HepG2 (cell line): ENCODE data around the gene CALR. TPM values are rescaled to one million over a fixed set of nuclear protein-coding genes. Genes with fewer than 3 reads are reported as not detected.

Experiments used
- ATAC-seq: fragments of 200-7000 bp; cut with Tn5 transposase; 3 replicates; pipeline ENCODE4 v1.9.1; 2020; ENCODE audit warnings: mild to moderate bottlenecking, moderate library complexity
- BruUV-seq: library from RNA; stranded (reverse); fragments of 400-500 nt; replicated peaks from 2 replicates; lab custom pipeline; 2021; lab: Mats Ljungman, UMichigan
- CTCF ChIA-PET: fragments of 300-600 bp; formaldehyde crosslinking; extraction: SDS; loops from one replicate; lab custom pipeline; 2021; ENCODE audit warnings: low total read pairs, inconsistent platforms, low intra/inter-chr PET ratio; lab: Yijun Ruan, JAX
- POLR2A ChIA-PET: fragments of 350-600 bp; sonication (Branson Sonifier 250); formaldehyde crosslinking; loops from one replicate; lab custom pipeline; 2020; ENCODE audit warnings: antibody characterized with exemption, inconsistent platforms; lab: Yijun Ruan, JAX
- DNase-seq: peaks from one replicate; pipeline ENCODE4 v3.0.0-alpha.2; 2015; ENCODE audit warnings: low spot score
- FAIRE-seq: peaks from 3 replicates; lab custom pipeline; 2011; peaks lifted over from hg19 to GRCh38; lab: Jason Lieb, UNC
- H2AFZ ChIP-seq: one replicate; pipeline ENCODE4 v1.6.1; 2011; ENCODE audit warnings: low read length, inconsistent platforms
- H3K27ac ChIP-seq: fragments of 300-600 bp; 3 replicates; pipeline ENCODE4 v1.8.0; 2011; ENCODE audit warnings: mixed run types, mild to moderate bottlenecking, mixed read lengths, low read length, inconsistent platforms; ENCODE audit not compliant: insufficient read depth; ENCODE audit errors: extremely low read length
- H3K27me3 ChIP-seq, 2 experiments: fragments of 200-600 bp in 1 of 2; 2 replicates in 1 of 2; 3 replicates in 1 of 2; pipeline versions ENCODE4 v1.6.0 to v1.8.0; 2011; ENCODE audit warnings: low read length in 2 of 2, mild to moderate bottlenecking in 2 of 2, moderate library complexity in 2 of 2, inconsistent platforms in 1 of 2; ENCODE audit not compliant: insufficient read depth in 2 of 2, control insufficient read depth in 1 of 2
- H3K36me3 ChIP-seq, 2 experiments: fragments of 200-600 bp in 1 of 2; replicated peaks in 1 of 2; 2 replicates in 1 of 2; 3 replicates in 1 of 2; pipeline versions ENCODE4 v1.5.1 to v1.8.0; 2011; ENCODE audit warnings: low read length in 2 of 2, inconsistent platforms in 1 of 2; ENCODE audit not compliant: insufficient read depth in 2 of 2, control insufficient read depth in 1 of 2
- H3K4me1 ChIP-seq: 2 replicates; pipeline ENCODE4 v1.5.1; 2012; ENCODE audit warnings: low read length, inconsistent platforms; ENCODE audit not compliant: insufficient read depth
- H3K4me2 ChIP-seq: 2 replicates; pipeline ENCODE4 v1.6.0; 2011; ENCODE audit warnings: low read depth, low read length, inconsistent platforms
- H3K4me3 ChIP-seq, 3 experiments: fragments of 200-600 bp in 1 of 3; sonication (generic), shearing (Covaris generic) in 1 of 3; replicated peaks in 1 of 3; 2 replicates each; pipeline ENCODE4 v1.5.1; 2011 to 2016; ENCODE audit warnings: low read length in 3 of 3, inconsistent platforms in 2 of 3, low read depth in 2 of 3, mild to moderate bottlenecking in 2 of 3, control low read depth in 1 of 3, mixed read lengths in 1 of 3; ENCODE audit not compliant: insufficient read depth in 1 of 3
- H3K79me2 ChIP-seq: one replicate; pipeline ENCODE4 v1.6.1; 2011; ENCODE audit warnings: low read length, inconsistent platforms; ENCODE audit not compliant: insufficient read depth
- H3K9ac ChIP-seq: 2 replicates; pipeline ENCODE4 v1.6.0; 2011; ENCODE audit warnings: mild to moderate bottlenecking, low read depth, low read length, inconsistent platforms; ENCODE audit not compliant: insufficient read depth
- H3K9me3 ChIP-seq: 2 replicates; pipeline ENCODE4 v1.5.1; 2012; ENCODE audit warnings: mild to moderate bottlenecking, low read length
- H4K20me1 ChIP-seq: 2 replicates; pipeline ENCODE4 v1.6.0; 2011; ENCODE audit warnings: inconsistent platforms, mild to moderate bottlenecking, low read length, moderate library complexity; ENCODE audit not compliant: insufficient read depth
- HNRNPL ChIP-seq: fragments of 200-400 bp; formaldehyde crosslinking; IDR thresholded peaks from 2 replicates; pipeline ENCODE4 v1.6.1; 2017; ENCODE audit warnings: mild to moderate bottlenecking, low read depth, low read length
- SKI ChIP-seq: fragments of 450-650 bp; IDR thresholded peaks from one replicate; pipeline ENCODE4 v1.6.1; 2018; ENCODE audit warnings: mild to moderate bottlenecking; ENCODE audit not compliant: partially characterized antibody
- ZNF430 ChIP-seq: sonication (generic); formaldehyde crosslinking; IDR thresholded peaks from 2 replicates; pipeline ENCODE4 v1.9.0; 2021; ENCODE audit warnings: mild to moderate bottlenecking, missing genetic modification reagents
- ZNF768 ChIP-seq: sonication (generic); formaldehyde crosslinking; IDR thresholded peaks from 2 replicates; pipeline ENCODE4 v1.4.0; 2020; ENCODE audit warnings: missing genetic modification reagents
- WGBS: methylation state at CpG from one replicate; pipeline ENCODE4 v1.1.6; 2017; ENCODE audit warnings: low lambda C conversion rate; 5-methylcytosine and 5-hydroxymethylcytosine counted together
- in situ Hi-C: cut with HindIII; loops from 2 replicates; pipeline ENCODE4 v1.10.0; 2017; ENCODE audit warnings: low pct_unique_long_range_greater_than_20kb; ENCODE audit not compliant: extremely low pct_ligation_motif_present
- intact Hi-C: fragments of 100-400 bp; cut with micrococcal nuclease; formaldehyde crosslinking; loops from one replicate; pipeline ENCODE4 v1.10.0; 2022; ENCODE audit not compliant: unreplicated experiment
- polyA plus RNA-seq, 8 experiments: library from polyadenylated mRNA; depleted of rRNA in 3 of 8; stranded (reverse) in 7 of 8; unstranded in 1 of 8; fragments of >200 nt; fragmentation: Illumina TruSeq in 4 of 8; extraction: Trizol in 4 of 8; gene quantifications; 2 replicates each; pipeline versions ENCODE4 v1.2.1 to v1.2.3, GENCODE V29; 2011 to 2016; ENCODE audit warnings: low read depth in 4 of 8, missing spikeins in 1 of 8, mixed read lengths in 1 of 8; ENCODE audit not compliant: insufficient read depth in 1 of 8
- total RNA-seq, 5 experiments: library from RNA; depleted of rRNA; stranded (reverse); fragments of >200 nt; fragmentation: Illumina TruSeq; extraction: Trizol; gene quantifications; 2 replicates each; pipeline ENCODE4 v1.2.3, GENCODE V29; 2016; ENCODE audit warnings: low read depth in 1 of 5
- TF ChIP-seq, protein P1 (sequence below): sonication (generic); formaldehyde crosslinking; IDR thresholded peaks from 2 replicates; pipeline ENCODE4 v1.8.1; 2023; ENCODE audit warnings: mild to moderate bottlenecking, missing genetic modification reagents

The CALR gene
- total and polyA plus RNA-seq, 2 of the 13 experiments (the other 11 are each of a cell fraction or from before 2014, with no cell fraction given) = 898 to 934 TPM

DNA sequence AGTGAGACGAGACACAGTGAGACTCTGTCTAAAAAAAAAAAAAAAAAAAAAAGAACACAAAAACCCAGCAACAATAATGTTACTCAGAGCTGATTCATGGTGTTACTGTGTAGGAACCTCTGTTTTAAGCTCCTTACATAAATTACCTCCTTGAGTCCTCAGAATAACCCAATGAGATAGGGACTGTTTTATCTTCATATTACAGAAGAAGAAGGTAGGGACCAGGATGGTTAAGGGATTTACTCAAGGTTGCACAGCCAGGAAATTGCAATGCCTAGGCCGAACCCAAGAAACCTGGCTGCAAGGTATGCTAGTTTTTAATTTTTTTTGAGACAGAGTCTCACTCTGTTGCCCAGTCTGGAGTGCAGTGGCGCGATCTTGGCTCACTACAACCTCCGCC lies 29.5 kb downstream of the CALR start:
- Histone ChIP-seq H3K79me2 (no peaks in the 10 kb centered on the region), H3K4me3 (no peak overlapping the region), H4K20me1 (no peaks in the 10 kb centered on the region), H3K4me1 (peaks cover 11% of the 10 kb centered on the region), H3K9ac (no peak overlapping the region), H3K4me2 (no peak overlapping the region), H3K9me3 (no peaks in the 10 kb centered on the region), H3K36me3 (no peaks in the 10 kb centered on the region), H2AFZ (no peak overlapping the region), H3K27ac (no peak overlapping the region), H3K27me3 (no peaks in the 10 kb centered on the region)
- no peak for DNase-seq
- TF ChIP-seq ZNF430 (CRISPR knock-in tag) (no peak), ZNF768 (CRISPR knock-in tag) (peak; percentile 65)
- in situ Hi-C loops (no loop called here), intact Hi-C loops (no loop called here)
- BruUV-seq = no TSS peak
- no peak for ATAC-seq
- no peak for FAIRE-seq
- ChIA-PET CTCF (no interaction called here), POLR2A (no interaction called here)
- 63% methylated on average over 5 of the region's 5 CpGs for WGBS

DNA sequence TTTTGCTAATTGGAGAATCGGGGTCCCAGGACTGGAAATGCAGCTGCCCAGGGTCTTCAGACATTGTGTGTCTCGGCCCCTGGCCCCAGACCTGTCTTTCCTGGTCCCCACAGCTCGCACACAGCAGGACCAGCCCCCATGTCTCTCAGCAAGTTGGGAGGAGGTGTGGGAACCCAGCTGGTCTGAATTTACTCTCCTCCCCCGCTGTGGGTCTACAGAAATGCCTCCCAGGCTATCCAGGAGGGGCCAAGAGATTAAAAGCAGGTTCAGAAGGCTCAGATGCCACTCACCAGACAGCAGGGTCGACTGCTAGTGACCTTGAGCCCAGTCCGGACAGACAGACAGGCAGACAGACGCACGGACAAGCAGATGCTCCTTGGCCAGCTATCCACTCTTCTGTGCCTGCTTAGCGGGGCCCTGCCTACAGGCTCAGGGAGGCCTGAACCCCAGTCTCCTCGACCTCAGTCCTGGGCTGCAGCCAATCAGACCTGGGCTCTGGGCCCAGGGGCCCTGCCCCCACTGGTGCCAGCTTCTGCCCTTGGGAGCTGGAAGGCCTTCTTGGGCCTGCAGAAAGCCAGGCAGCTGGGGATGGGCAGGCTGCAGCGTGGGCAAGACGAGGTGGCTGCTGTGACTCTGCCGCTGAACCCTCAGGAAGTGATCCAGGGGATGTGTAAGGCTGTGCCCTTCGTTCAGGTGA lies 31.0 kb downstream of the CALR start, which contains the start of gene DAND5:
Gene DAND5, plus strand, starts transcription at position 285 of the 697 bp plus-strand sequence. Its CDS starts 85 bp downstream, at position 370.
- TF ChIP-seq SKI (no peak), HNRNPL (0 out of 2 replicates have a peak, but pooled peaks have one; percentile 52)
- TF ChIP-seq, protein P1, sequence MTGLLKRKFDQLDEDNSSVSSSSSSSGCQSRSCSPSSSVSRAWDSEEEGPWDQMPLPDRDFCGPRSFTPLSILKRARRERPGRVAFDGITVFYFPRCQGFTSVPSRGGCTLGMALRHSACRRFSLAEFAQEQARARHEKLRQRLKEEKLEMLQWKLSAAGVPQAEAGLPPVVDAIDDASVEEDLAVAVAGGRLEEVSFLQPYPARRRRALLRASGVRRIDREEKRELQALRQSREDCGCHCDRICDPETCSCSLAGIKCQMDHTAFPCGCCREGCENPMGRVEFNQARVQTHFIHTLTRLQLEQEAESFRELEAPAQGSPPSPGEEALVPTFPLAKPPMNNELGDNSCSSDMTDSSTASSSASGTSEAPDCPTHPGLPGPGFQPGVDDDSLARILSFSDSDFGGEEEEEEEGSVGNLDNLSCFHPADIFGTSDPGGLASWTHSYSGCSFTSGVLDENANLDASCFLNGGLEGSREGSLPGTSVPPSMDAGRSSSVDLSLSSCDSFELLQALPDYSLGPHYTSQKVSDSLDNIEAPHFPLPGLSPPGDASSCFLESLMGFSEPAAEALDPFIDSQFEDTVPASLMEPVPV (CRISPR knock-in tag) = no peak
- Histone ChIP-seq H3K4me1 (peaks cover 24% of the 10 kb centered on the region), H3K9me3 (no peaks in the 10 kb centered on the region), H3K4me3 (peak within 1 kb of the TSS in 1 of 3 experiments; percentile 6; a peak in 1 of 6 replicates), H3K79me2 (no peaks in the 10 kb centered on the region), H3K4me2 (peak within 1 kb of the TSS; percentile 42), H4K20me1 (no peaks in the 10 kb centered on the region), H3K27ac (no peak within 1 kb of the TSS), H3K36me3 (no peaks in the 10 kb centered on the region), H3K9ac (peak within 1 kb of the TSS; percentile 31; the same call in 1 of the 2 replicates), H3K27me3 (no peaks in the 10 kb centered on the region), H2AFZ (no peak within 1 kb of the TSS)
- ATAC-seq = no peak
- no peak for FAIRE-seq
- ChIA-PET POLR2A (no interaction called here), CTCF (no interaction called here)
- intact Hi-C loops (no loop called here), in situ Hi-C loops (no loop called here)
- WGBS = 0% methylated on average over 3 of the region's 14 CpGs
- DNase-seq = no peak
- BruUV-seq = no TSS peak
